BLaER1 (cell line): Measurements from ENCODE around the gene NTM.
"Not testable (repeated sequence)": the region's sequence is repeated elsewhere in the genome, so short reads cannot be mapped to it uniquely, and the experiment has no call there.

ENCODE experiments used
- H3K27ac ChIP-seq: shearing (Covaris generic); formaldehyde crosslinking; 2 replicates; pipeline ENCODE4 v1.8.1; 2022
- H3K27me3 ChIP-seq: shearing (Covaris generic); formaldehyde crosslinking; 2 replicates; pipeline ENCODE4 v1.8.1; 2022
- H3K36me3 ChIP-seq: shearing (Covaris generic); formaldehyde crosslinking; 2 replicates; pipeline ENCODE4 v1.8.1; 2022
- H3K4me1 ChIP-seq: shearing (Covaris generic); formaldehyde crosslinking; 2 replicates; pipeline ENCODE4 v1.8.1; 2022
- H3K4me2 ChIP-seq: shearing (Covaris generic); formaldehyde crosslinking; 2 replicates; pipeline ENCODE4 v1.8.1; 2022
- H3K4me3 ChIP-seq: shearing (Covaris generic); formaldehyde crosslinking; 2 replicates; pipeline ENCODE4 v1.8.1; 2022
- H3K9ac ChIP-seq: shearing (Covaris generic); formaldehyde crosslinking; 2 replicates; pipeline ENCODE4 v1.8.1; 2022
- H3K9me3 ChIP-seq: shearing (Covaris generic); formaldehyde crosslinking; 2 replicates; pipeline ENCODE4 v1.8.1; 2022
- H4K20me1 ChIP-seq: shearing (Covaris generic); formaldehyde crosslinking; 2 replicates; pipeline ENCODE4 v1.8.1; 2022
- Cebpa-rat ChIP-seq: shearing (Covaris generic); IDR thresholded peaks from 2 replicates; pipeline ENCODE4 v1.8.1; 2022

Gene NTM

GRCh38 chr11:131674051-131674755 is 303.8 kb downstream of the NTM start:
- H3K9ac ChIP-seq: no peak overlapping the region
- no peaks in the 10 kb centered on the region for H3K36me3 ChIP-seq
- peaks cover 18% of the 10 kb centered on the region; the same call in 1 of the 2 replicates for H3K27me3 ChIP-seq
- no peak overlapping the region for H3K4me3 ChIP-seq
- peaks cover 3% of the 10 kb centered on the region for H3K4me1 ChIP-seq
- no peak overlapping the region for H3K4me2 ChIP-seq
- peaks cover 15% of the 10 kb centered on the region; the same call in 1 of the 2 replicates for H4K20me1 ChIP-seq
- no peak for TF ChIP-seq Cebpa-rat
- H3K27ac ChIP-seq: no peak overlapping the region
- no peaks in the 10 kb centered on the region for H3K9me3 ChIP-seq

GRCh38 chr11:131675121-131675888 is 304.9 kb downstream of the NTM start:
- TF ChIP-seq Cebpa-rat: no peak
- Histone ChIP-seq H3K36me3 (no peaks in the 10 kb centered on the region), H3K4me3 (no peak overlapping the region), H3K9me3 (no peaks in the 10 kb centered on the region), H3K27me3 (peaks cover 9% of the 10 kb centered on the region; the same call in 1 of the 2 replicates), H3K9ac (no peak overlapping the region), H3K27ac (no peak overlapping the region), H3K4me1 (no peaks in the 10 kb centered on the region), H3K4me2 (no peak overlapping the region), H4K20me1 (peaks cover 15% of the 10 kb centered on the region; the same call in 1 of the 2 replicates)

- no peaks in the 10 kb centered on the region for H3K9me3 ChIP-seq
- no peak for TF ChIP-seq Cebpa-rat
- H3K27ac ChIP-seq: no peak overlapping the region
- H3K9ac ChIP-seq: no peak overlapping the region
- no peak overlapping the region for H3K4me2 ChIP-seq
- no peaks in the 10 kb centered on the region for H3K36me3 ChIP-seq
- H3K4me1 ChIP-seq: no peaks in the 10 kb centered on the region
- no peak overlapping the region for H3K4me3 ChIP-seq
- H3K27me3 ChIP-seq: 0 out of 2 replicates have a peak, but pooled peaks cover 4% of the 10 kb centered on the region
- H4K20me1 ChIP-seq: no peaks in the 10 kb centered on the region
These were observed 307.5 kb downstream of the NTM start for GRCh38 chr11:131677828-131678470.

- Histone ChIP-seq H3K4me2 (no peak overlapping the region), H4K20me1 (no peaks in the 10 kb centered on the region), H3K36me3 (no peaks in the 10 kb centered on the region), H3K9ac (no peak overlapping the region), H3K9me3 (no peaks in the 10 kb centered on the region), H3K27me3 (0 out of 2 replicates have a peak, but pooled peaks cover 8% of the 10 kb centered on the region), H3K27ac (no peak overlapping the region), H3K4me3 (no peak overlapping the region), H3K4me1 (no peaks in the 10 kb centered on the region)
- no peak for TF ChIP-seq Cebpa-rat
These were observed 308.4 kb downstream of the NTM start for GRCh38 chr11:131678658-131679340.

DNA sequence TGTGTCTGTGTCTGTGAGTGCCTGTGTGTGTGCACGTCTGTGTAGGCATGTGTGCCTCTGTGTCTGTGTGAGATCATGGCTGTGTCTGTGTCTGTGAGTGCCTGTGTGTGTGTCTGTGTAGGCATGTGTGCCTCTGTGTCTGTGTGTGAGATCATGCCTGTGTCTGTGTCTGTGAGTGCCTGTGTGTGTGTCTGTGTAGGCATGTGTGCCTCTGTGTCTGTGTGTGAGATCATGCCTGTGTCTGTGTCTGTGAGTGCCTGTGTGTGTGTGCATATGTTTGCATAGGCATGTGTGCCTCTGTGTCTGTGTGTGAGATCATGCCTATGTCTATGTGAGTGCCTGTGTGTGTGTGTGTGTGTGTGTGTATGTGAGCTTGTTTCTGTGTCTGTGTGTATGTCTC is 310.0 kb downstream of the NTM start:
- not testable (repeated sequence) for H3K4me1 ChIP-seq, H3K9ac ChIP-seq, H3K9me3 ChIP-seq, H3K27ac ChIP-seq, H3K4me2 ChIP-seq, H3K36me3 ChIP-seq, H3K4me3 ChIP-seq
- H3K27me3 ChIP-seq: peaks cover 21% of the 10 kb centered on the region; the same call in 1 of the 2 replicates
- peaks cover 11% of the 10 kb centered on the region; the same call in 1 of the 2 replicates for H4K20me1 ChIP-seq

DNA sequence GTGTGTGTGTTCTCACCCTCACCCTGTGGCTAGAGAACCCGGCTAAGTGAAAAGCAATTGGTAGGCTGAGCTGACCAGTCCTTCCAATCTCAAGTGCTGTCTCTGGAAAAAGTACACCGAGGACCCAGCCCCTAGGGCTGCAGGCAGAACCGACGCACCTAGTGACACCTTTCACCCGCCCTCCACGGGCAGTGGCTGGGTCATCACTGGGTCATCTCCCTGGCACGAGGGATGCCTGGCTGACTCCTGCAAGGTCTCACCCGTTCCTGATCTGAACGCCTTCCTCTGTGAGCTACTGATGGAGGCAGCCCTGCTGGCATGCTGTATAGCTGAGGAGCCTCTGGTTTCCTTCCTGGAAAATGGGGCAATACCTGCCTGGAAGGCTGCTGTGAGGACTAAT is 311.5 kb downstream of the NTM start:
- H3K36me3 ChIP-seq: no peaks in the 10 kb centered on the region
- H4K20me1 ChIP-seq: peaks cover 11% of the 10 kb centered on the region; the same call in 1 of the 2 replicates
- H3K27me3 ChIP-seq: peaks cover 24% of the 10 kb centered on the region
- no peaks in the 10 kb centered on the region for H3K4me1 ChIP-seq
- no peak overlapping the region for H3K27ac ChIP-seq
- H3K4me2 ChIP-seq: no peak overlapping the region
- H3K9me3 ChIP-seq: no peaks in the 10 kb centered on the region
- H3K9ac ChIP-seq: no peak overlapping the region
- H3K4me3 ChIP-seq: no peak overlapping the region
- no peak for TF ChIP-seq Cebpa-rat

DNA sequence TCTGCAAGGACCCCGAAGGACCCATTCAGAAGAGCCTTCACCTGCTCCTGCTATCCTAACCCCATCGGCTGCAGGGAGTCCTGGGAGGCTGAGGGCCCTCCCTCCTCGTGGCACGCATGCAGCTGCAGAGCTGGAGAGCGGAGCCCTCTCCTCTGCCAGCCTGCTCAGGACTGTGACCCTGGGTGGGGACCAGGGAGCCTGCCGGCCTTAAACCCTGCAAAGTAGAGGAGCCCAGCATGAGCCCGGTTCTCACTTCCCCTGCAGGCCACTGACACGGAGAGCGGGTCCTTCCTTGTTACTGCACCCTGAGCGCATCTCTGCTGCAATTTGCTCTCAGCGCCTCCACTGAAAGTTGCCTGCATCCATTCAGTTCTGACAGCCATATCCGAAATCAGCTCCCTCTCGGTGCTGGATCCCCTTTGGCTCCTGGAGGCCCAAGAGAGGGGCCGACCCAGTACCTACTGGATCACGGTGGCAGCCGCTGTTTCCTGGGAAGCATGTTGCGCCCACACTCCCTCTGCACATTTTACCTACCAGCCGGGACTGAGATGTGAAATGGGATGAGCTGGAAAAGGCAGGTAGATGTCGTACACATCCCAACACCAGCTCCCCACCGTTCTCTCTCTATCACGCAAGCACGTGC is 312.1 kb downstream of the NTM start:
- Histone ChIP-seq H3K9me3 (no peaks in the 10 kb centered on the region), H3K27me3 (peaks cover 24% of the 10 kb centered on the region), H4K20me1 (peaks cover 15% of the 10 kb centered on the region; the same call in 1 of the 2 replicates), H3K4me3 (no peak overlapping the region), H3K4me2 (no peak overlapping the region), H3K27ac (no peak overlapping the region), H3K4me1 (no peaks in the 10 kb centered on the region), H3K36me3 (no peaks in the 10 kb centered on the region), H3K9ac (no peak overlapping the region)
- no peak for TF ChIP-seq Cebpa-rat

GRCh38 chr11:131683131-131683530 is 312.7 kb downstream of the NTM start:
- Histone ChIP-seq H3K4me2 (no peak overlapping the region), H3K4me3 (no peak overlapping the region), H3K9ac (no peak overlapping the region), H3K27me3 (peaks cover 27% of the 10 kb centered on the region), H3K27ac (no peak overlapping the region), H4K20me1 (peaks cover 18% of the 10 kb centered on the region; the same call in 1 of the 2 replicates), H3K4me1 (no peaks in the 10 kb centered on the region), H3K36me3 (no peaks in the 10 kb centered on the region), H3K9me3 (no peaks in the 10 kb centered on the region)
- no peak for TF ChIP-seq Cebpa-rat

- H3K27me3 ChIP-seq: peaks cover 32% of the 10 kb centered on the region
- H3K4me2 ChIP-seq: no peak overlapping the region
- H3K27ac ChIP-seq: no peak overlapping the region
- H4K20me1 ChIP-seq: peaks cover 23% of the 10 kb centered on the region; the same call in 1 of the 2 replicates
- H3K4me1 ChIP-seq: no peaks in the 10 kb centered on the region
- H3K9me3 ChIP-seq: no peaks in the 10 kb centered on the region
- TF ChIP-seq Cebpa-rat: no peak
- no peak overlapping the region for H3K9ac ChIP-seq
- no peaks in the 10 kb centered on the region for H3K36me3 ChIP-seq
- H3K4me3 ChIP-seq: no peak overlapping the region
These were observed 313.3 kb downstream of the NTM start for GRCh38 chr11:131683666-131684065.
